ENCODE data around the gene CYP1B1.

DNA sequence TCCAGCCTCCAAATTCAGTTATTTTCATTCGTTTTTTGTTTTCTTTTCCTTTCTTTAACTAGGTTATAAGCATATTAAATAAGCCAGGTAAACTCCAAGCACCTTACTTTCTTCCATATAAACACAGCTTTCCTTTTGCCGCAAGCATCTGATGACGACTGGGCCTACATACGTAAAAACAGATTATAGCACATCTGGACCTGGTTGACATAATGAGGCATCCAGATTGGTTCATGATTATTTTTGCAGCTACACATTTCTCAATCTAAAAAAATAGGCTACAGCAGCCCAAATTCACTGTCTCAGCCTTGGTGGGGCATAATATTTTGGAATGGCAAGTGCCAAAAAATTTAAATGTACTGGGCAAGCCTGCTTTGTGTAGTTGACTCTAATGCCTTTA is 7.7 kb downstream of the CYP1B1 start:
- TF ChIP-seq, protein P1, sequence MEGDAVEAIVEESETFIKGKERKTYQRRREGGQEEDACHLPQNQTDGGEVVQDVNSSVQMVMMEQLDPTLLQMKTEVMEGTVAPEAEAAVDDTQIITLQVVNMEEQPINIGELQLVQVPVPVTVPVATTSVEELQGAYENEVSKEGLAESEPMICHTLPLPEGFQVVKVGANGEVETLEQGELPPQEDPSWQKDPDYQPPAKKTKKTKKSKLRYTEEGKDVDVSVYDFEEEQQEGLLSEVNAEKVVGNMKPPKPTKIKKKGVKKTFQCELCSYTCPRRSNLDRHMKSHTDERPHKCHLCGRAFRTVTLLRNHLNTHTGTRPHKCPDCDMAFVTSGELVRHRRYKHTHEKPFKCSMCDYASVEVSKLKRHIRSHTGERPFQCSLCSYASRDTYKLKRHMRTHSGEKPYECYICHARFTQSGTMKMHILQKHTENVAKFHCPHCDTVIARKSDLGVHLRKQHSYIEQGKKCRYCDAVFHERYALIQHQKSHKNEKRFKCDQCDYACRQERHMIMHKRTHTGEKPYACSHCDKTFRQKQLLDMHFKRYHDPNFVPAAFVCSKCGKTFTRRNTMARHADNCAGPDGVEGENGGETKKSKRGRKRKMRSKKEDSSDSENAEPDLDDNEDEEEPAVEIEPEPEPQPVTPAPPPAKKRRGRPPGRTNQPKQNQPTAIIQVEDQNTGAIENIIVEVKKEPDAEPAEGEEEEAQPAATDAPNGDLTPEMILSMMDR (IDR thresholded peaks at IDR 0.05 in 4 of 5, conservative IDR thresholded peaks at IDR 0.05 in 1 of 5): no peak
- TF ChIP-seq POLR2A (IDR thresholded peaks at IDR 0.05): no peak

Measured in gastrocnemius medialis (tissue), 4 donors.